DOHH2 (cell line): ENCODE data around the gene NOTCH4.

Experiments
- H3F3A ChIP-seq: fragments of 200-600 bp; sonication (generic), shearing (Covaris generic); 2 replicates; pipeline ENCODE4 v1.6.0; 2016; ENCODE audit warnings: antibody characterized with exemption, mild to moderate bottlenecking; ENCODE audit not compliant: control insufficient read depth, insufficient read depth
- H3K27ac ChIP-seq: fragments of 200-600 bp; sonication (generic); 2 replicates; pipeline ENCODE4 v1.5.1; 2014; ENCODE audit warnings: low read depth, mild to moderate bottlenecking, low read length, moderate library complexity
- H3K27me3 ChIP-seq: fragments of 200-600 bp; sonication (generic); 2 replicates; pipeline ENCODE4 v1.6.1; 2014; ENCODE audit warnings: mild to moderate bottlenecking, low read length, mixed read lengths; ENCODE audit not compliant: control insufficient read depth
- H3K36me3 ChIP-seq: fragments of 200-600 bp; sonication (generic); 2 replicates; pipeline ENCODE4 v1.6.1; 2014; ENCODE audit warnings: mild to moderate bottlenecking, low read length, moderate library complexity, mixed read lengths; ENCODE audit not compliant: control insufficient read depth
- H3K4me1 ChIP-seq: fragments of 200-600 bp; sonication (generic); 2 replicates; pipeline ENCODE4 v1.6.1; 2014; ENCODE audit warnings: mild to moderate bottlenecking, low read length, mixed read lengths; ENCODE audit not compliant: control insufficient read depth
- H3K4me2 ChIP-seq: fragments of 200-600 bp; sonication (generic); 2 replicates; pipeline ENCODE4 v1.6.0; 2014; ENCODE audit warnings: mild to moderate bottlenecking, low read length, moderate library complexity
- H3K4me3 ChIP-seq: fragments of 200-600 bp; sonication (generic); 2 replicates; pipeline ENCODE4 v1.5.1; 2014; ENCODE audit warnings: mild to moderate bottlenecking, low read length, mixed read lengths
- H3K79me2 ChIP-seq: fragments of 200-600 bp; sonication (generic); 2 replicates; pipeline ENCODE4 v1.6.1; 2014; ENCODE audit warnings: mild to moderate bottlenecking, low read length, mixed read lengths; ENCODE audit not compliant: control insufficient read depth
- H3K9me2 ChIP-seq: fragments of 200-600 bp; sonication (generic); replicated peaks from 2 replicates; pipeline ENCODE4 v1.6.1; 2014; ENCODE audit warnings: mild to moderate bottlenecking, low read length, mixed read lengths; ENCODE audit not compliant: control insufficient read depth
- H3K9me3 ChIP-seq: fragments of 200-600 bp; sonication (generic); 2 replicates; pipeline ENCODE4 v1.6.1; 2014; ENCODE audit warnings: antibody characterized with exemption, low read length, mixed read lengths; ENCODE audit not compliant: control insufficient read depth, insufficient read depth
- H4K20me1 ChIP-seq: fragments of 200-600 bp; sonication (generic); 2 replicates; pipeline ENCODE4 v1.6.0; 2014; ENCODE audit warnings: low read depth, mild to moderate bottlenecking, antibody characterized with exemption, low read length, moderate library complexity; ENCODE audit not compliant: control insufficient read depth, insufficient read depth
- EZH2phosphoT487 ChIP-seq: fragments of 200-600 bp; sonication (generic); IDR thresholded peaks from 2 replicates; pipeline ENCODE4 v1.6.1; 2017; ENCODE audit warnings: borderline replicate concordance, mild to moderate bottlenecking, antibody characterized with exemption, low read length, moderate library complexity, mixed read lengths
- TF ChIP-seq, protein P1 (sequence below): fragments of 200-600 bp; sonication (generic); IDR thresholded peaks from one replicate; pipeline ENCODE4 v1.5.1; 2014; ENCODE audit warnings: antibody characterized with exemption, mild to moderate bottlenecking, low read depth, low read length; ENCODE audit not compliant: poor library complexity, severe bottlenecking

NOTCH4 gene

DNA sequence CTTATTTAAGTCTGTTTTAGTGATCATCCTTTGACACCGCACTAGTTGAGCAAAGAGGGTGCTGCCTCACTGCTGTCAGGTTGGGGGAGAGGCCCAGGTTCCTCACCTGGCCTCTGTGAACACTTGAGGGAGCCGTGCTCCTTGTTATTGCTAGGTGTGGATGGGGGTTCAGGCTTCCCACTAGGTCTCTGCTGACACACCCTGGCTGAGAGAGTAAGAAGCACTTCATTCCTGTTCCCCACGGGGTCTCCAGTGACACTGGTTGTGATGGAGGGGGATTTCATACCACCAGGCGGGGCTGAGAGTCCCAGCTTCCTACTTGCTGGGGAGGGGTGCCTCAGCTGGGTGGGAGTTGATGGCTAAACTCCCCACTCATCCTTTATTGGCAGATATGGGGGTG lies 11.1 kb upstream of the NOTCH4 start:
- H3K4me3 ChIP-seq: no peak overlapping the region
- no peak overlapping the region for H3K27ac ChIP-seq

DNA sequence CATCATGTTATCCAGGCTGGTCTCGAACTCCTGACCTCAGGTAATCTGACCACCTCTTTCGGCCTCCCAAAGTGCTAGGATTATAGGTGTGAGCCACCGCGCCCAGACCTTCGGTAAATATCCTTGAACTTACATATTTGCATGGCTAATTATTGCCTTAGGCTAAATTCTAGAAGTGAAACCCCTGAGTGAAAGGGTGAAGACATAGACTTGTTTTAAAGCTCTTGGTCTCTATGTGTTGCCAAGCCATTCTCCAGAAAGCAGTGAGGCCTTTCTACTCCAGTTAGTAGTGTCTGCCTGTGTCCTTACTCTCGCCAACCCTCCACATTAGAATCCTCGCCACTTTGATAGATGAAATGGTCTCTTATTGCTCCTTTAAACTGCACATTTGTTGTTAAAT lies 2.6 kb upstream of the NOTCH4 start:
- Histone ChIP-seq H3K9me2 (no peaks in the 10 kb centered on the region), H3K4me1 (peaks cover 48% of the 10 kb centered on the region), H3K27me3 (no peaks in the 10 kb centered on the region), H3K79me2 (no peaks in the 10 kb centered on the region), H4K20me1 (no peaks in the 10 kb centered on the region), H3K9me3 (no peaks in the 10 kb centered on the region), H3K27ac (no peak overlapping the region), H3K36me3 (no peaks in the 10 kb centered on the region), H3K4me3 (no peak overlapping the region), H3K4me2 (no peak overlapping the region), H3F3A (no peaks in the 10 kb centered on the region)
- no peak for TF ChIP-seq EZH2phosphoT487

More for the DNA sequence above, 11.1 kb upstream of the NOTCH4 start:
- H4K20me1 ChIP-seq: no peaks in the 10 kb centered on the region
- no peaks in the 10 kb centered on the region for H3K27me3 ChIP-seq
- no peaks in the 10 kb centered on the region for H3K36me3 ChIP-seq
- no peaks in the 10 kb centered on the region for H3K79me2 ChIP-seq
- no peaks in the 10 kb centered on the region for H3F3A ChIP-seq
- H3K9me3 ChIP-seq: no peaks in the 10 kb centered on the region
- H3K4me1 ChIP-seq: peaks cover 3% of the 10 kb centered on the region; the same call in 1 of the 2 replicates
- no peak overlapping the region for H3K4me2 ChIP-seq
- TF ChIP-seq, protein P1, sequence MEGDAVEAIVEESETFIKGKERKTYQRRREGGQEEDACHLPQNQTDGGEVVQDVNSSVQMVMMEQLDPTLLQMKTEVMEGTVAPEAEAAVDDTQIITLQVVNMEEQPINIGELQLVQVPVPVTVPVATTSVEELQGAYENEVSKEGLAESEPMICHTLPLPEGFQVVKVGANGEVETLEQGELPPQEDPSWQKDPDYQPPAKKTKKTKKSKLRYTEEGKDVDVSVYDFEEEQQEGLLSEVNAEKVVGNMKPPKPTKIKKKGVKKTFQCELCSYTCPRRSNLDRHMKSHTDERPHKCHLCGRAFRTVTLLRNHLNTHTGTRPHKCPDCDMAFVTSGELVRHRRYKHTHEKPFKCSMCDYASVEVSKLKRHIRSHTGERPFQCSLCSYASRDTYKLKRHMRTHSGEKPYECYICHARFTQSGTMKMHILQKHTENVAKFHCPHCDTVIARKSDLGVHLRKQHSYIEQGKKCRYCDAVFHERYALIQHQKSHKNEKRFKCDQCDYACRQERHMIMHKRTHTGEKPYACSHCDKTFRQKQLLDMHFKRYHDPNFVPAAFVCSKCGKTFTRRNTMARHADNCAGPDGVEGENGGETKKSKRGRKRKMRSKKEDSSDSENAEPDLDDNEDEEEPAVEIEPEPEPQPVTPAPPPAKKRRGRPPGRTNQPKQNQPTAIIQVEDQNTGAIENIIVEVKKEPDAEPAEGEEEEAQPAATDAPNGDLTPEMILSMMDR: peak; percentile 35
- no peak for TF ChIP-seq EZH2phosphoT487
- no peaks in the 10 kb centered on the region for H3K9me2 ChIP-seq

DNA sequence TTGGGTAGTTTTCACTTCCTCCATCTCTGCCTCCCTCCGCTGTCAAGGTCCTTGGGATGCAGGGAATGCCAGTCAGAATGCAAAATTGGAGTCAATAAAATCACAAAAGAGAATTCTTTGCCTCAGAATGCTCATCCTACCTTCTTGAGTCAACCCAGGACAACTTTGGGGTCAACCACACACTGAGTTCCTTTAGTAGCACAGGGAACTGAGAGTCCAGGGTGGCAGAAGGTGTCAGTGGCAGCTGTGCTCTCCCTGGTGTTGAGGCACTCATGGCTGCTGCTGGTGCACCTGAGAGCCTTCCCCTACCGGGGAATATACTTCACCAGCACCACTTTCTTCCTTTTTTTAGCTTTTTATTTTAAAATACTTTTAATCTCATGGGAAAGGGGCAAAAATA lies 829 bp upstream of the NOTCH4 start:
- Histone ChIP-seq H3K9me3 (no peaks in the 10 kb centered on the region), H3K27ac (no peak overlapping the region), H3K4me1 (peaks cover 49% of the 10 kb centered on the region), H3F3A (no peaks in the 10 kb centered on the region), H4K20me1 (no peaks in the 10 kb centered on the region), H3K27me3 (no peaks in the 10 kb centered on the region), H3K36me3 (no peaks in the 10 kb centered on the region), H3K79me2 (no peaks in the 10 kb centered on the region), H3K9me2 (no peaks in the 10 kb centered on the region), H3K4me3 (no peak overlapping the region), H3K4me2 (no peak overlapping the region)
- TF ChIP-seq EZH2phosphoT487: no peak
- TF ChIP-seq, protein P1: no peak

DNA sequence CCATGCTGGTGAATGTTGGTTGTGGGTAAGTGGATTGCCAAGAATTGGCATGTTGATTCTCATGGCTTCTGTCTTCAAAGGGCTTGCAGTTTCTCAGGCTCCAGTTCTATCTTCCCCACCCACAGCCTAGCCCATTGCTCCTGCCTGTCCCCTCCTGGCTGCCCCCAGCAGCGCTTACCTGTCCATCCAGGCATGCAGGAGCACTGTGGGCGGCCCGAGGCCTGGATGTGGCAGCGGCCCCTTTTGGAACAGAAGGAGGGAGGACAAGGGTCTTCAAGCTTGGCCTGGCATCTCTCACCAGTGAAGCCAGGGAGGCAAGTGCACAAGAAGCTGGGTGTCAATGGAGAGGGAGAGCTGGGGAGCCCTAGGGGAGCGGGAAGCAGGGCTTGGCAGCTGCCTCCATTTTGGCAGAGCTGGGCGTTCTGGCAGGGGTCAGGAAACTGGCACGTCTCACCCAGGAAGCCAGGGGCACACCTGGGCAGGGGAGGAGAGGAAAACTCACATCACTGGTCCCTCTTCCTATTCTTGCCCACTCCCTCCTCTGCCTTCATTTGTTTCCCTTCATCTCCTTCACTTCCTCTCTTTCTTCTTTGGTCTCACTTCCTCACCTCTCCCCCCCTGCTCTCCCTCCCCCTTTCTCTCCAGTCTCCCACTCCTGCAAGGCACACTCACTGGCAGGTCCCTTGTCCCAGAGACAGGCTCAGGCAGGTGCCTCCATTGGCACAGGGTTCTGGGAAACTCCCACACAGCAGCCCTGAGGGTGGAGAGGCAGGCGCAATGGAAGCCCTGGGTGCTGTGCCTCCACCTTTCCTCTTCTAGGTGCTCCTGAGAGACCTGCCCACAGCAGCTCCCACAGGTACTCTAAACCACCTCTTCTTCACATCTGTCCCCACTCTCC lies 1.3 kb downstream of the NOTCH4 start:
- Histone ChIP-seq H3K9me3 (no peaks in the 10 kb centered on the region), H3K27ac (no peak overlapping the region), H3K27me3 (no peaks in the 10 kb centered on the region), H3F3A (no peaks in the 10 kb centered on the region), H3K4me2 (peak overlapping the region; percentile 31; the same call in 1 of the 2 replicates), H3K79me2 (no peaks in the 10 kb centered on the region), H3K4me1 (peaks cover 49% of the 10 kb centered on the region), H4K20me1 (no peaks in the 10 kb centered on the region), H3K9me2 (no peaks in the 10 kb centered on the region), H3K36me3 (no peaks in the 10 kb centered on the region), H3K4me3 (no peak overlapping the region)
- no peak for TF ChIP-seq EZH2phosphoT487
- TF ChIP-seq, protein P1: no peak
